Cardiac atrium fibroblast (primary cell): ENCODE data around the gene SLC22A4. TPM values are rescaled to one million over a fixed set of nuclear protein-coding genes. Genes with fewer than 3 reads are reported as not detected.

Source experiments
- total RNA-seq: library from RNA; depleted of rRNA; stranded (reverse); fragments of >200 nt; gene quantifications from 2 replicates; pipeline ENCODE4 v1.2.3, GENCODE V29; 2015

The SLC22A4 gene
- 1.4 and 5.2 TPM in 2 replicates for total RNA-seq

GRCh38 chr5:132293992-132294727 lies at the start of gene SLC22A4:
Gene SLC22A4, plus strand, starts transcription at chr5:132294394. Its CDS starts 223 bp downstream, at chr5:132294617.

GRCh38 chr5:132257131-132258101 lies 36.8 kb upstream of the SLC22A4 start, which contains the start of gene PDLIM4:
Gene PDLIM4, plus strand, starts transcription at chr5:132257696. Its CDS starts 39 bp downstream, at chr5:132257735.

DNA sequence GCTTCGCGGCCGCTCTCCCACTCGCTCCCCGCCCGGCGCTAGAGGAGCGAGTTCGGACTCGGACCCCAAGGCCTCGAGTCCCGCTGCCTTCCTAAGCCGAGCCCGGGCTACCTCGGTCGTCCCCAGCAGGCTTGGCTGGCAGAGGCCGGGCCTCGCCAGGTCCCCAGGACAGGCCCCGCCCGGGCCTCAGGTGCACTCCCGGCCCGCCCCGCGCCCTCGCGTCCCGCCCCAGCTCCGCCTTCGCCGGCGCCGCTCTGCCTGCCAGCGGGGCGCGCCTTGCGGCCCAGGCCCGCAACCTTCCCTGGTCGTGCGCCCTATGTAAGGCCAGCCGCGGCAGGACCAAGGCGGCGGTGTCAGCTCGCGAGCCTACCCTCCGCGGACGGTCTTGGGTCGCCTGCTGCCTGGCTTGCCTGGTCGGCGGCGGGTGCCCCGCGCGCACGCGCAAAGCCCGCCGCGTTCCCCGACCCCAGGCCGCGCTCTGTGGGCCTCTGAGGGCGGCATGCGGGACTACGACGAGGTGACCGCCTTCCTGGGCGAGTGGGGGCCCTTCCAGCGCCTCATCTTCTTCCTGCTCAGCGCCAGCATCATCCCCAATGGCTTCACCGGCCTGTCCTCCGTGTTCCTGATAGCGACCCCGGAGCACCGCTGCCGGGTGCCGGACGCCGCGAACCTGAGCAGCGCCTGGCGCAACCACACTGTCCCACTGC lies 75.4 kb downstream of the SLC22A4 start, which contains the start of gene SLC22A5:
TSS of gene SLC22A5 (plus strand) at position 237 of the 707 bp plus-strand sequence. CDS start at position 500, 263 bp downstream.

Other genes starting within 250 kb of the SLC22A4 start
- gene IL3, start 233.7 kb upstream of the SLC22A4 start, total RNA-seq: not detected in 2 replicates
- 2.3 TPM in 1 of 2 replicates, not detected in the other for gene CSF2, start 220.6 kb upstream of the SLC22A4 start, total RNA-seq
- gene P4HA2, start 66.5 kb upstream of the SLC22A4 start, total RNA-seq: 242 and 268 TPM in 2 replicates
- gene PDLIM4, start 36.7 kb upstream of the SLC22A4 start, total RNA-seq: 9.0 and 19.4 TPM in 2 replicates
- 4.3 and 10.2 TPM in 2 replicates for gene SLC22A5, start 75.3 kb downstream of the SLC22A4 start, total RNA-seq
- 13.4 and 23.3 TPM in 2 replicates for gene IRF1, start 196.4 kb downstream of the SLC22A4 start, total RNA-seq
- gene IL5, start 249.1 kb downstream of the SLC22A4 start, total RNA-seq: not detected in 2 replicates